SHP77 (cell line): ENCODE results near the gene XIRP1.
A peak's percentile ranks its signal among the peaks of the same experiment; 100 is the strongest.

Experiments
- DNase-seq, 2 experiments: peaks; one replicate each; lab custom pipeline; 2025; lab: John Stamatoyannopoulos, UW

The XIRP1 gene

GRCh38 chr3:39208463-39209055, 16.2 kb upstream of the XIRP1 start:
- peak; percentile 46 to 65 for DNase-seq

DNA sequence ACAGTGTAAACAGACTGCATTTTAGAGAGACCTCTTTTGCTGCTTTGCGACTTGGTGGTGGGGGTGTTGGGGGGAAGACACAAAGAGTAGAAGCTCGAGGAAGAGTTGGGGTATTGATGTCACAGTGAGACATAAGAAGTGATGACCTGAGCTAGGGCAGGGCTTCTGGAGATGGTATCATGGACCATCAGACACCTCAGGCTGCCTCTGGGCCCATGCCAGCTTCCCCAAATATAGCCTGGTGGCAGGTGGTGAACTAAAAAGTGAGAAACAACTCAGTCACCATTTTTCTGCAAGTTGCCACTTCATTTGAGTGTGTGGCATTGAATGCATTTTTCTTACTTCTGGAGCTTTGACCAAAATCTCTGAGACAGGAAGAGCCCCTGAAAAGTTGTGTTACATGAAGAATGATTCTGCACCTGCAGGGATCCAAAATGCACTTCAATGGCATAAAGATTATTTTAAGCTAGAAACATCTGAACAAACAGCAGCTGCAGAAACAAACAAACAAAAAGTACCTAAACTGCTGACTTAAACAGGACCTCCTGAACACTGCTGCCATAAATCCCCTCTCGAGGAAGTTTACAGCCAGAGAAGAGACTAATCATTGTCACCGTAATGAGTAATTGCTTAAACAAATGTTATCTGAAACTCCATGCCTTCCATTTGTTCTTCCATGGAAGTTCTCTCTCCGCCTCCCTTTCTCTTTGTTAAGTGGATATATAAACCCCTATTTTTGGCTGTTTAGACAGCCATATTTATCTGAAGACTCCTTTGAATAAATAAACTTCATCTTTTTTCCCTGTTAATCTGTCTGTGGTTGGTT, 15.2 kb upstream of the XIRP1 start:
- peak in 1 of 2 experiments; percentile 30 for DNase-seq

DNA sequence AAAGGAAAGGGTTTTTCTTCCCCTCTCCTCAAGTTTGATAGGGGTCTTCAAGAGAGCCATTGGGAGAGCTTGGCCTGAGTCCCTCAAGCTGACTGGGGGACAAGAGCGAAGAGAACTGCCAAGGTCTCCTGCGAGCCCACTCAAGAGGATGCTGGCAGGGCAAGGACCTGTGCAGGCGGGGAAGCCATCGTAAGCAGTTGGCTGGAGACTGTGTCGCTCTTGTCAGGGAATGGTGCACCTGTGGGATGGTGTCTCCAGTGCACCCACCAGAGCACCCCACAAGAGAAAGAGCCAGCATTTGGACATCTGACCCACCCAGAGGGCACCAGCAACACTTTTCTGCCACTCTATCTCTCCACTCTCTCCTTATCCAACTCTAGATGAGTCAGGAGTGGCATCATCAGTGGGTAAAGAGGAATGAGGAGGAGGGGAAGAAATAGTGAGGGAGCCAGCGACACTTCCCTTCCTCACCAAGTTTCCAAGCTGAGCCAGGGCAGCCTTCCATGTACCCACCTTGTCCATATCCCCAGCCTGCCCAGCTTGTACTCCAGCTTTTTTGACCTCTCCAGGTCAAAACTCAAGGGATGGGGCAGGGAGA, 13.6 kb upstream of the XIRP1 start:
- no peak for DNase-seq

DNA sequence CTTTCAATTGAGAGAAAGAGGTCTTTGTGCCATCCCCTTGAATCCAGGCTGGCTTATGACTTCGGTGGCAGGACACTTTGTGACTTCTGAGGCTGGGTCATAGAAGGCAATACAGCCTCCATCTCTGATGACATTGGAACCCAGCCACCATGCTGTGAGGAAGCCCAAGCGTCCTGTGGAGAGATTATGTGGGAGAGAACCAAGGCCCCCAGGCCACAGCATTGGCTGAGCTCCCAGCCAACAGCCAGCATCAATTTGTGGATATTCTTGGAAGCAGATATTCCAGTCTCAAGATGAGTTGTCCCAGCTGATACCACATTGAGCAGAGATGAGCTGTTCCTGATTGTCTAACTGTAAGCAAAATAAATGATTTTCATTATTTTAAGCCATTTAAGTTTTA, 12.7 kb upstream of the XIRP1 start:
- no peak for DNase-seq

GRCh38 chr3:39203860-39204259, 11.5 kb upstream of the XIRP1 start:
- no peak for DNase-seq

- no peak for DNase-seq
These were observed 11.0 kb upstream of the XIRP1 start for GRCh38 chr3:39203402-39203801.

DNA sequence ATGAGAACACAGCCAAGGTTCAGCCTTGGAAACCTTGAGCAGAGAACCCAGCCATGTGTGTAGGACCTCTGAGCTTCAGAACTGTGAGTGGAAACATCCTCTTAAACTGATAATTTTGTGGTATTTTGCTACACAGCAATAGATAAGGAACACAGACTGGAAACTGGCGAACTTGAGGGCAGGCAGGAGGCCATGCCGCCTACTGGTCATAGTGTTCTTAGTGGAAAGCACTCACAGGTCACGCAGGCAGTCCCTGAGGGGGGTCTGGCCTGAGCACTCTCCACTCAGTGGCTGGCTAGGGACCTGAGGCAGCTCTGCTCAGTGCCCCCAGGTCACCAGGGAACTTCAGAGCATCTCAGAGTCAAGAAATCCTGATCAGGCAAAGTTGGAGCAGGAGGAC, 9.7 kb upstream of the XIRP1 start:
- DNase-seq, result no peak

- peak in 1 of 2 experiments; percentile 27 for DNase-seq
These were observed 4.4 kb upstream of the XIRP1 start for GRCh38 chr3:39196671-39197356.

DNA sequence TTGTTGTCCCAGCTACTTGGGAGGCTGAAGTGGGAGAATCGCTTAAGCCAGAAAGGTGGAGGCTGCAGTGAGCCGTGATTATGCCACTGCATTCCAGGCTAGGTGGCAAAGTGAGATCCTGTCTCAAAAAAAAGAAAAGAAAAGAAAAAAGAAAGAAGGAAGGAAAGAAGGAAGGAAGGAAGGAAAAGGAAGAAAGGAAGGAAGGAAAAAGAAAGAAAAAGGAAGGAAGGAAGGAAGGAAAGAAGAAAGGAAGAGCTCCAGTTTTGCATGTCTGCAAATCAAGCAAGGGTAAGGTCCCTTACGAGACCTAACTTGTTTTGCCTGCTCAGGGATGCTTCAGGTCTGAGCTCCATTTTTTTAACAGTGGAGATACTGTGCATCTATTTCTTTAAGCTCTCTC, 3.6 kb upstream of the XIRP1 start:
- no peak for DNase-seq

GRCh38 chr3:39193391-39193790, 996 bp upstream of the XIRP1 start:
- DNase-seq, result no peak

DNA sequence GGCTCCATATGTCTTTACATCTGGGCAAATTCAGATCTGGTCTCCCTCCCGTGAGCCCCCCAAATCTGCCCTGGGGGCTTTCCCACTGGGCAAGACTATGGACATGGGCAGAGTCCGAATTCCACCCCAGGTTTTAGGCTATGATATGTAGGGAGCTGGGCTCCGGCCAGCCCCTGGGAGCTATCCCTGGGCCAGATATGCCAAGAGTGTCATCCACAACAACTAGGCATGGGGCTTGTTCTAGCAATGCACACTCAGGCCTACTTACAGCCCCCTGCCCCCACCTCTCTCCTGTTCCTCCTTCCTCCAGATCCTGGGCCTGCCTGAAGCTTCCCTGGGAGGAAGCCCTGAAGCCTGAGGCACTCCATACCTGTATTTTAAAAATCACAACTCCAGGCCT, 622 bp downstream of the XIRP1 start:
- DNase-seq, result no peak

- peak in 1 of 2 experiments; percentile 12 for DNase-seq
These were observed 1.3 kb downstream of the XIRP1 start for GRCh38 chr3:39191111-39191510.

DNA sequence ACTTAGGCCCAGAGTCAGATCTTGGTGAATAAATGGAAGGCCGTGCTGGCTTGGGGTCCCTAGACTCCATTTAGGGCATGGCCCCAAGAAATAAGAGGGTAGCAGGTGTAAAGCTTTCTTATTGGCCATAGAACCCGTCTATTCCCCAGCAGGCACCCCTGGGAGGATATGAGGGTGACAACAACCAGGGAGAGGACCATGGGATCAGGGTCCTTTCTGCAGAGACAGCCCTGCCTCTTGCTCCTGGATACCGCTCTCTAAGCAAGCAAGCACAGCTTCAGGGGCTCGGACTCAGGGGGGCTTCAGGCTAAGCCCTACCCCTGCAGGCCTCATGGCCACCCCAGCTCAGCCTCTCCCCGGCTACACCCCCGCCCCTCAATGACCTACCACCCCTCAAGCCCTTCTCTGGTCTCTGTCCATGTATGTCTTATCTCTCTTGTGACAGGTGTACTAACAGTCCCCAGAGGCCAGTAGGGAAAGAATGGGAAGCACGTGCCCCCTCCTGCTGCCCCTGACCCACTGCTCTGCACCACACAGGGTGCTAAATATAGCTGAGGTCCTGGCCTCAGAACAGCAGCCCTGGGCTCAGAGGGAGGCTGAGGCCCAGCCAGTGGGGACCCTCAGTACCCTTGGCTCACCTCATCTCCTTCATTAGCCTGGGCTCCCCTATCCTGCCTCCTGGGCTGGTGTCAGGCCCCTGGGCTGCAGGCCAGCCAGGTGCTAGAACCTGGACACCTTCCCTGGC, 1.9 kb downstream of the XIRP1 start:
- DNase-seq, result no peak

- peak; percentile 77 to 88 for DNase-seq
These were observed 2.5 kb downstream of the XIRP1 start for GRCh38 chr3:39189959-39190269.

DNA sequence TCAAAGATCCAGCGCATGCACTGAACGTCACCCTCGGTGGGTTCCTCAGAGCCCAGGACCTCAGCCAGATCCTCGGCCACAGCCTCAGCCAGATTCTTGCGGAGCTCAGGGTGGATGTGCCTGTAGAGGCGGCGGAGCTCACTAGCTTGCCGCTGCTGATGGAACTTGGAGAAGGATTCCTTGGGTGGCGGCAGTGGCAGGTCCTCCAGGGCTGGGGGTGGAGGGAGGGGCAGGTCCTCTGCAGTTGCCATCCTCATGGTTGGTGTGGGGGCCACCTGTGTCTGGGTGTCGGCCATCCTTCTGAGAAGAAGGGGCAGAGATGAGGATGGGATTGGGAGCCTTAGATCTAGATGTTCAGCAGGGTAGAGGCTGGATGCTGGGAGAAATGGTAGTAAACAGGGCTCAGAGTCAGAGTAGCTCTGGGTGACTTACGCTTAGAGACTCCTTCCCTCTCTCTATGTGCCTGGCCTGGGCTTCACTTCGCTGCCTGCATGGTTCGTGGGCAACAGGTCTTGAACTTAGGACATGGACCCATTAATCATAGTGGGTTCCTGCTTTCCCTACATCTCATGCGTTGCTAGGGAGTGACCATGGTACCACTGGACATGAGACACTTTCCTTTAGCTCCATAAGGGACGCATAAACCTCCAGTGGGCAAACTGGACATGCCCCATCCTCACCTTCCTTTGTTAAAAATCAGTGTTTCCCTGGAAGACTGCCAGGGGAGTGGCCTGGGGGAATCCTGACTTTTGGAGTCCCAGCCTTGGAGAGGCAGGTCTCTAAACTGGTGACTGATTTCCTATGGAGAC, 3.0 kb downstream of the XIRP1 start:
- no peak for DNase-seq

GRCh38 chr3:39188271-39189149, 3.9 kb downstream of the XIRP1 start:
- no peak for DNase-seq

DNA sequence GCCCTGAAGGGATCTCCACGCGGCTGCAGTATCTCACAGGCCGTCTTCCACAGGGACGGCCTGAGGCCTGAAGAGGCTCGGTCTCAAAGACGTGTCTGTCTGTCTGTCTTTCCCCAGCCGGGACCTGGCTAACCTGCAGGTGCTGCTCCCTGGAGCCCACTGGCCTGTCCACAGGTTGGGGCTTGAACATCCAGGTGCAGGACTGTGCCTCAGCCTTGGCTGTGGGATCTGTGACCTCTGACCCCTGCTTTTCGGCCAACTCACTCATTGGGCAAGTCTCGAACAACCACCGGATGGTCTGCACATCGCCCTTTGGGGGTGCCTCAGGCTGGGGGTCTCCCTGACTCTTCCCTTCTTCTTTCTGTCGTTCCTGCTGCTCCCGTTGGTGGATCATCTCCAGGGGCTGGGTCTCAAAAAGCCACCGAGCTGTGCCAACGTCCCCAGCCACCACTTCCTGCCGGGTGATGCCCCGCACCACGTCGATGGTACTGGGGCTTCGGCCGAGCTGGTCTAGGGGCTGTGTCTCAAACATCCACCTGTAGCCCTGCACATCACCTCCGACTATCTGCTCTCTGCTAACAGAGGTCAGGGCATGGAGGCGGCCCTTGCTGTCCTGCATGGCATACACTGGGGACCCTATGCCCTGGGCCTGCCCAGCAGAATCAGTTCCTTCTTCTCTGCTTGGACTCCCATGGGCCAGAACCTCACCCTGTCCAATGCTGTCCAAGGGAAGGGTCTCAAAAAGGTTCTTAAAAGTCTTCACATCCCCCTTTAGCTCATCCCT, 4.8 kb downstream of the XIRP1 start:
- no peak for DNase-seq

DNA sequence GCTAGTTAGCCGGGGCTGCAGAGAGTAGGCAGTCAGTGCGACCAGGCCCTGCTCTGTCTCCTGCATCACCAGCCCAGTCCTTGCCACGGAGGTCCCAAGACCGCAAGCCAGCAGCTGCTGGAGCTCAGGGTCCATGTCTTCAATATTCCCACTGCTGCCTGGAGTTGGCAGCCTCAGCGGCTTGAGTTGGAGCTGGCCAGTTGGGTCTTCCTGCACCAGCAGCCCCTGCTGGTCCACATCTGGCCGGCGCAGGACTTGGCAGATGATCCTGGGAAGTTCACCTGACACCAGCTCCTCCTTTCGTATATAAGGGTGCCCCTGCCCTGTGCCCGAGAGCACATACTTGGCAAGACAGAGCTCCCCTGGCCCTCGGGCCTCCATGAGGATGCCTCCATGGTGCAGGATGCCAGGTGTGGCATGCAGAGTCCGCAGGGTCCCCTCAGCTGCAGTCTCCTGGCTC, 5.7 kb downstream of the XIRP1 start:
- no peak for DNase-seq

DNA sequence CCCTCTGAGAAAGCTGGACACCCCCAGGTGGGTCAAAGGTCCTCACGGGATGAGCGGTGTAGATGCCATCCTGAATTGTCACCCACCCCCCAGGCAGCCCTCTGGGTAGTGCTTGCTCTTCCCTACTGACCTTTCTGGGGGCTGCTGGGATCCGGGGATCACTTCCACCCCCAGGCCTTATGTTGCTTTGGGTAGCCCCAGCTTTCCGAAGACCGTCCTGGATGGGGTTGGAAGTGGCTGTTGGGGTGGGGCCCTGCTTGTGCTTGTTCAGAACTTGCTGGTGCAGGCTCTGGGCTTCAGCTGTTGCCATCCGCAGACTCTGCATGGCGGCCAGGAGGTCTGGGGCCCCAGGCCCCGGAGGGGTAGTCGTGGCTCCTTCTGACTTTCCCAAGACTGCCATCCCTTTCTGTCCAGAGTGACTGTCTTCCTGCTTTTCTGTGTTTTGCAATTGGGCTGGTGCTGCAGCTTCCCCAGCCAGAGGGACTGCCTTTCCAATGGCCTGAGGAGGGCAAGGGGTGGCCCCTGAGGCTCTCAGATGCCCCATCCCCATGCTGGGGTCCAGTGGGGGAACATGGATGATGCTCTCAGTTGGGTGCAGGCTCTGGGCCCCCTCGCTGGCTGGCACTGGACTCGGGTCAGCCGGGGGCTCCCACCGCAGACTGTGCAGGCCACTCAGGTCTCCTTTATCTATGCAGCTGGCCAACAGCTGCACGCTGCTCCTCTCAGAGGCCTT, 6.3 kb downstream of the XIRP1 start:
- no peak for DNase-seq
